HTERT RPE-1 (cell line): ENCODE measurements around the gene TBC1D14.
"Not testable (repeated sequence)": the region's sequence is repeated elsewhere in the genome, so short reads cannot be mapped to it uniquely, and the experiment has no call there.

Experiments
- in situ Hi-C: fragments of 300-500 bp; cut with MboI; formaldehyde crosslinking; loops from 4 replicates; pipeline ENCODE4 v1.14.3; 2020; ENCODE audit warnings: low sequenced_read_pairs

Gene TBC1D14

GRCh38 chr4:6909970-6910339 lies 329 bp downstream of the TBC1D14 start:
- in situ Hi-C loops = no loop called here

GRCh38 chr4:6910340-6910959 lies 824 bp downstream of the TBC1D14 start:
- in situ Hi-C loops = no loop called here

GRCh38 chr4:6910960-6911874 lies 1.6 kb downstream of the TBC1D14 start:
- in situ Hi-C loops = no loop called here

GRCh38 chr4:6911917-6912316 lies 2.3 kb downstream of the TBC1D14 start:
- in situ Hi-C loops = not testable (repeated sequence)

- in situ Hi-C loops = no loop called here
These were observed 2.8 kb downstream of the TBC1D14 start for GRCh38 chr4:6912441-6912840.

- in situ Hi-C loops = no loop called here
These were observed 3.8 kb downstream of the TBC1D14 start for GRCh38 chr4:6913350-6913905.

- in situ Hi-C loops = no loop called here
These were observed 4.8 kb downstream of the TBC1D14 start for GRCh38 chr4:6914448-6914847.

GRCh38 chr4:6915041-6916005 lies 5.7 kb downstream of the TBC1D14 start:
- in situ Hi-C loops = no loop called here

- in situ Hi-C loops = no loop called here
These were observed 6.5 kb downstream of the TBC1D14 start for GRCh38 chr4:6916069-6916586.

- in situ Hi-C loops = no loop called here
These were observed 7.2 kb downstream of the TBC1D14 start for GRCh38 chr4:6916587-6917460.

GRCh38 chr4:6917461-6918271 lies 8.0 kb downstream of the TBC1D14 start:
- in situ Hi-C loops = no loop called here

- in situ Hi-C loops = no loop called here
These were observed 8.7 kb downstream of the TBC1D14 start for GRCh38 chr4:6918338-6918737.

GRCh38 chr4:6920171-6920570 lies 10.5 kb downstream of the TBC1D14 start:
- in situ Hi-C loops = no loop called here

- in situ Hi-C loops = no loop called here
These were observed 13.9 kb downstream of the TBC1D14 start for GRCh38 chr4:6923507-6923906.

- in situ Hi-C loops = no loop called here
These were observed 14.7 kb downstream of the TBC1D14 start for GRCh38 chr4:6924361-6924779.

- in situ Hi-C loops = no loop called here
These were observed 15.8 kb downstream of the TBC1D14 start for GRCh38 chr4:6925357-6925836.

- in situ Hi-C loops = no loop called here
These were observed 16.5 kb downstream of the TBC1D14 start for GRCh38 chr4:6926081-6926480.

- in situ Hi-C loops = no loop called here
These were observed 17.3 kb downstream of the TBC1D14 start for GRCh38 chr4:6926681-6927478.
